Loucy (cell line): ENCODE measurements around the gene TLR8.

Source experiments
- H2AFZ ChIP-seq: fragments of 200-600 bp; sonication (generic); 2 replicates; pipeline ENCODE4 v1.6.0; 2016; ENCODE audit warnings: antibody characterized with exemption, mild to moderate bottlenecking, low read length, moderate library complexity
- H3F3A ChIP-seq: fragments of 200-600 bp; 2 replicates; pipeline ENCODE4 v1.6.0; 2016; ENCODE audit warnings: antibody characterized with exemption, low read depth, mild to moderate bottlenecking
- H3K27me3 ChIP-seq: fragments of 200-600 bp; sonication (generic); 2 replicates; pipeline ENCODE4 v1.6.1; 2014; ENCODE audit warnings: low read length, mild to moderate bottlenecking; ENCODE audit not compliant: insufficient read depth, poor library complexity, severe bottlenecking
- H3K36me3 ChIP-seq: fragments of 200-600 bp; sonication (generic); 2 replicates; pipeline ENCODE4 v1.6.1; 2016; ENCODE audit warnings: low read length; ENCODE audit not compliant: insufficient read depth
- H3K4me1 ChIP-seq: fragments of 200-600 bp; sonication (generic); 2 replicates; pipeline ENCODE4 v1.5.1; 2014; ENCODE audit warnings: low read length, mild to moderate bottlenecking; ENCODE audit not compliant: insufficient read depth, poor library complexity, severe bottlenecking
- H3K4me2 ChIP-seq: fragments of 200-600 bp; sonication (generic); 2 replicates; pipeline ENCODE4 v1.6.0; 2014; ENCODE audit warnings: antibody characterized with exemption, low read length, low read depth, mild to moderate bottlenecking; ENCODE audit not compliant: poor library complexity, severe bottlenecking
- H3K4me3 ChIP-seq: fragments of 200-600 bp; sonication (generic); 2 replicates; pipeline ENCODE4 v1.5.1; 2014; ENCODE audit warnings: low read length, mild to moderate bottlenecking, mixed read lengths; ENCODE audit not compliant: poor library complexity, severe bottlenecking
- H3K79me2 ChIP-seq: fragments of 200-600 bp; sonication (generic); 2 replicates; pipeline ENCODE4 v1.6.1; 2014; ENCODE audit warnings: low read length; ENCODE audit not compliant: insufficient read depth
- H3K9ac ChIP-seq: fragments of 200-600 bp; sonication (generic); 2 replicates; pipeline ENCODE4 v1.6.0; 2014; ENCODE audit warnings: mild to moderate bottlenecking, low read depth, low read length, moderate library complexity; ENCODE audit not compliant: poor library complexity, severe bottlenecking
- H3K9me2 ChIP-seq: fragments of 200-600 bp; sonication (generic); replicated peaks from 2 replicates; pipeline ENCODE4 v1.6.1; 2016; ENCODE audit warnings: low read depth, low read length, mixed read lengths
- H3K9me3 ChIP-seq: fragments of 200-600 bp; sonication (generic); 2 replicates; pipeline ENCODE4 v1.6.1; 2014; ENCODE audit warnings: mild to moderate bottlenecking, antibody characterized with exemption, low read length, low read depth; ENCODE audit not compliant: insufficient read depth
- H4K20me1 ChIP-seq: fragments of 200-600 bp; sonication (generic); 2 replicates; pipeline ENCODE4 v1.6.0; 2014; ENCODE audit warnings: antibody characterized with exemption, low read length, mild to moderate bottlenecking; ENCODE audit not compliant: insufficient read depth, poor library complexity, severe bottlenecking
- CTCF ChIP-seq: fragments of 200-600 bp; sonication (generic); conservative IDR thresholded peaks from 2 replicates; pipeline ENCODE4 v1.5.1; 2014; ENCODE audit warnings: mild to moderate bottlenecking, antibody characterized with exemption, low read length
- EZH2phosphoT487 ChIP-seq: fragments of 200-600 bp; IDR thresholded peaks from 2 replicates; pipeline ENCODE4 v1.6.1; 2018; ENCODE audit warnings: antibody characterized with exemption, mild to moderate bottlenecking, moderate library complexity, borderline replicate concordance

Gene TLR8

GRCh38 chrX:12953420-12953819, 47.0 kb downstream of the TLR8 start:
- Histone ChIP-seq H3K27me3 (no peaks in the 10 kb centered on the region), H3K4me3 (no peak overlapping the region), H4K20me1 (no peaks in the 10 kb centered on the region), H3K36me3 (no peaks in the 10 kb centered on the region), H2AFZ (no peak overlapping the region), H3K4me2 (peak overlapping the region; percentile 5), H3K9me3 (no peaks in the 10 kb centered on the region), H3K79me2 (peaks cover 63% of the 10 kb centered on the region), H3F3A (peaks cover 16% of the 10 kb centered on the region), H3K4me1 (peaks cover 58% of the 10 kb centered on the region), H3K9me2 (no peaks in the 10 kb centered on the region), H3K9ac (peak overlapping the region; percentile 99)
- TF ChIP-seq EZH2phosphoT487 (no peak), CTCF (no peak)

GRCh38 chrX:12954376-12954775, 48.0 kb downstream of the TLR8 start:
- Histone ChIP-seq H3K27me3 (no peaks in the 10 kb centered on the region), H3K4me1 (peaks cover 59% of the 10 kb centered on the region), H3K79me2 (peaks cover 54% of the 10 kb centered on the region), H2AFZ (no peak overlapping the region), H4K20me1 (no peaks in the 10 kb centered on the region), H3K4me2 (peak overlapping the region; percentile 100), H3K4me3 (peak overlapping the region; percentile 70), H3K9me2 (no peaks in the 10 kb centered on the region), H3K36me3 (no peaks in the 10 kb centered on the region), H3F3A (peaks cover 16% of the 10 kb centered on the region), H3K9ac (peak overlapping the region; percentile 99), H3K9me3 (no peaks in the 10 kb centered on the region)
- no peak for TF ChIP-seq EZH2phosphoT487
- no peak for TF ChIP-seq CTCF

- Histone ChIP-seq H3K9me2 (no peaks in the 10 kb centered on the region), H3K4me3 (peak overlapping the region; percentile 70), H2AFZ (no peak overlapping the region), H3K4me2 (peak overlapping the region; percentile 100), H3K9ac (peak overlapping the region; percentile 99), H3K9me3 (no peaks in the 10 kb centered on the region), H3K4me1 (peaks cover 55% of the 10 kb centered on the region), H4K20me1 (no peaks in the 10 kb centered on the region), H3K27me3 (no peaks in the 10 kb centered on the region), H3K79me2 (peaks cover 50% of the 10 kb centered on the region), H3F3A (peaks cover 16% of the 10 kb centered on the region), H3K36me3 (no peaks in the 10 kb centered on the region)
- TF ChIP-seq EZH2phosphoT487, result no peak
- no peak for TF ChIP-seq CTCF
Measured at GRCh38 chrX:12954981-12955380, 48.6 kb downstream of the TLR8 start.
